Bone marrow (tissue), 2 donors: ENCODE results near the gene KCNMA1.
"Not testable (repeated sequence)": the region's sequence is repeated elsewhere in the genome, so short reads cannot be mapped to it uniquely, and the experiment has no call there.

Experiments used
- DNase-seq, 2 donors: peaks; one replicate each; lab custom pipeline; 2025; lab: John Stamatoyannopoulos, UW

KCNMA1 gene

GRCh38 chr10:77604063-77604462 lies 33.5 kb downstream of the KCNMA1 start:
- DNase-seq, result no peak

GRCh38 chr10:77603534-77603927 lies 34.1 kb downstream of the KCNMA1 start:
- no peak for DNase-seq

- DNase-seq, result no peak
Measured at GRCh38 chr10:77602913-77603533, 34.6 kb downstream of the KCNMA1 start.

GRCh38 chr10:77602231-77602912 lies 35.2 kb downstream of the KCNMA1 start:
- DNase-seq, result no peak

- DNase-seq, result no peak
Measured at GRCh38 chr10:77601488-77601887, 36.1 kb downstream of the KCNMA1 start.

GRCh38 chr10:77600640-77601039 lies 37.0 kb downstream of the KCNMA1 start:
- DNase-seq, result no peak

- DNase-seq, result no peak
Measured at GRCh38 chr10:77599651-77600050, 38.0 kb downstream of the KCNMA1 start.

GRCh38 chr10:77598606-77599005 lies 39.0 kb downstream of the KCNMA1 start:
- DNase-seq, result no peak

- no peak for DNase-seq
Measured at GRCh38 chr10:77597560-77597959, 40.0 kb downstream of the KCNMA1 start.

- DNase-seq, result no peak
Measured at GRCh38 chr10:77594471-77594783, 43.2 kb downstream of the KCNMA1 start.

- no peak for DNase-seq
Measured at GRCh38 chr10:77593771-77594470, 43.7 kb downstream of the KCNMA1 start.

GRCh38 chr10:77592946-77593636 lies 44.5 kb downstream of the KCNMA1 start:
- no peak for DNase-seq

- no peak for DNase-seq
Measured at GRCh38 chr10:77592510-77592909, 45.1 kb downstream of the KCNMA1 start.

- DNase-seq, result no peak
Measured at GRCh38 chr10:77591238-77591880, 46.2 kb downstream of the KCNMA1 start.

- no peak for DNase-seq
Measured at GRCh38 chr10:77590344-77591237, 47.0 kb downstream of the KCNMA1 start.

- not testable (repeated sequence) for DNase-seq
Measured at GRCh38 chr10:77589703-77590102, 47.9 kb downstream of the KCNMA1 start.

- no peak for DNase-seq
Measured at GRCh38 chr10:77588886-77589285, 48.7 kb downstream of the KCNMA1 start.

GRCh38 chr10:77587416-77587790 lies 50.2 kb downstream of the KCNMA1 start:
- no peak for DNase-seq

- DNase-seq, result no peak
Measured at GRCh38 chr10:77586719-77587415, 50.7 kb downstream of the KCNMA1 start.

GRCh38 chr10:77584938-77585337 lies 52.7 kb downstream of the KCNMA1 start:
- no peak for DNase-seq

GRCh38 chr10:77583527-77583926 lies 54.1 kb downstream of the KCNMA1 start:
- DNase-seq, result no peak
